ENCODE measurements around the gene SMPD3.
A peak's percentile ranks its signal among the peaks of the same experiment; 100 is the strongest.

Gene SMPD3

DNA sequence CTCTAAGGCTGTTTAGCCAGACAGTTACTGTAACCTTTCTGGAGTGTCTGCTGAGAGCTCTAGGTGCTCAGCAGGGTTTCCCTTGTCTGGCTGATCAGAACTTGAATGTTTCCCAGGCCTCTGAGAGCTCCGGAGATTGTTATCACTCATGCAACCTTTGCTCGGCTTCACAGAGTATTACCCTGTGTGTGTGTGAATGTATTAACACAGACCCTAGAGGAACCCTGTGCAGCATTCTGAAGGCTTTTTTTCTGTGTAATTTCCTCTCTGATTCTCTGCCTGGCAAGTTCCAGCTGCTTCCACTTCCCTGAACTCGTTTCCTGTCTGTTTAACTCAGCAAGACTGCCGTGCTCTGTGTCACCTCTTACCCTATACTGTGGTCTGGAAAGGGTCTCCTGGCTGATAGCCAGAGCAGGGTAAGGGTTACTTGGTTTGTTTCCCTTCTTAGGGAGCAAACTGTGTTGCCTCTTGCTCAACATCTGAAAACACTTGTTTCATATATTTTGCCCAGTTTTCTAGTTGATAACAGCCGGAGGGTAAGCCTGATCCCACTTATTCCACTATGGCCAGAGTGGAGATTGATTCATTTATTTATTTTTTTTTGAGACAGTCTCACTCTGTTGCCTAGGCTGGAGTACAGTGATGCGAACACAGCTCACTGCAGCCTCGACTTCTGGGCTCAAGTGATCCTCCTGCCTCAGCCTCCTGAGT, 115.7 kb downstream of the SMPD3 start:
- H3K4me3 ChIP-seq (replicated peaks; ENCODE audit: insufficient read depth, low read length), result no peak overlapping the region
- H3K27me3 ChIP-seq (ENCODE audit: insufficient read depth, poor library complexity, severe bottlenecking), result no peaks in the 10 kb centered on the region
- peak; percentile 89 to 97 for DNase-seq (ENCODE audit: low read depth in 1 of 2, low spot score in 1 of 2)
- H3K27ac ChIP-seq (replicated peaks), result peak overlapping the region; percentile 58
- TF ChIP-seq, protein P1, sequence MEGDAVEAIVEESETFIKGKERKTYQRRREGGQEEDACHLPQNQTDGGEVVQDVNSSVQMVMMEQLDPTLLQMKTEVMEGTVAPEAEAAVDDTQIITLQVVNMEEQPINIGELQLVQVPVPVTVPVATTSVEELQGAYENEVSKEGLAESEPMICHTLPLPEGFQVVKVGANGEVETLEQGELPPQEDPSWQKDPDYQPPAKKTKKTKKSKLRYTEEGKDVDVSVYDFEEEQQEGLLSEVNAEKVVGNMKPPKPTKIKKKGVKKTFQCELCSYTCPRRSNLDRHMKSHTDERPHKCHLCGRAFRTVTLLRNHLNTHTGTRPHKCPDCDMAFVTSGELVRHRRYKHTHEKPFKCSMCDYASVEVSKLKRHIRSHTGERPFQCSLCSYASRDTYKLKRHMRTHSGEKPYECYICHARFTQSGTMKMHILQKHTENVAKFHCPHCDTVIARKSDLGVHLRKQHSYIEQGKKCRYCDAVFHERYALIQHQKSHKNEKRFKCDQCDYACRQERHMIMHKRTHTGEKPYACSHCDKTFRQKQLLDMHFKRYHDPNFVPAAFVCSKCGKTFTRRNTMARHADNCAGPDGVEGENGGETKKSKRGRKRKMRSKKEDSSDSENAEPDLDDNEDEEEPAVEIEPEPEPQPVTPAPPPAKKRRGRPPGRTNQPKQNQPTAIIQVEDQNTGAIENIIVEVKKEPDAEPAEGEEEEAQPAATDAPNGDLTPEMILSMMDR (IDR thresholded peaks at IDR 0.05; ENCODE audit: insufficient read depth, low read length), result no peak
- TF ChIP-seq POLR2AphosphoS5 (IDR thresholded peaks at IDR 0.05; ENCODE audit: low read depth), result peak; percentile 85
- no peak for TF ChIP-seq GABPA (IDR thresholded peaks at IDR 0.05; ENCODE audit: low read depth)
- peak; percentile 41 for TF ChIP-seq REST (IDR thresholded peaks at IDR 0.05; ENCODE audit: insufficient replicate concordance, low read depth)
- peak; percentile 86; the same call in 1 of the 2 replicates for TF ChIP-seq SPI1 (IDR thresholded peaks at IDR 0.05; ENCODE audit: borderline replicate concordance, low read depth)

DNA sequence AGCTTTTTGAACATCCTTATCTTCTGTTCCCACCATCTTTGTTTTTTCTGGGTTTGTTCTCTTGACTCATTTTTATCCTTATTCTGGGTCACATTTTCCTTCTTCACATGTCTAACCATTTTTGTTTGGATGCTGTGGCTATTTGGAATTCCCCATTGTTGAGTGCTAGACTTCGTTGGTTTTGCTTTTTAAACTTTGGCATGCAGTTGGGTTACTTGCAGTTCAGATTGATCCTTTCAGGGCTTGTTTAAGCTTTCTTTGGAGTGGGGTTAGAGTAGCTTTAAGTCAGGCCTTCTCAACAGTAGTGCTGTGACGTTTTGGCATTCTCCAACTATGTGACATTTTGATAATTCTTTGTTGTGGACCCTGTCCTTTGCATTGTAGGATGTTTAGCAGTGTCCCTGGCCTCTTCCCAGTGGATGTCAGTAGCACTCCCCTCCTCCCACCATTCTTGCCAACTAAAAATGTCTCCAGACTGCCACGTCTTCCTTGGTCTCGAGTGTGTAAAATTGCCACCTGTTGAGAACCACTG, 116.4 kb downstream of the SMPD3 start:
- no peak for DNase-seq (ENCODE audit: low read depth in 1 of 2, low spot score in 1 of 2)
- H3K27ac ChIP-seq (replicated peaks), result peak overlapping the region; percentile 58
- H3K4me3 ChIP-seq (replicated peaks; ENCODE audit: insufficient read depth, low read length), result no peak overlapping the region
- TF ChIP-seq REST (IDR thresholded peaks at IDR 0.05; ENCODE audit: insufficient replicate concordance, low read depth) (no peak), SPI1 (IDR thresholded peaks at IDR 0.05; ENCODE audit: borderline replicate concordance, low read depth) (no peak), GABPA (IDR thresholded peaks at IDR 0.05; ENCODE audit: low read depth) (no peak), POLR2AphosphoS5 (IDR thresholded peaks at IDR 0.05; ENCODE audit: low read depth) (no peak)
- TF ChIP-seq, protein P1 (IDR thresholded peaks at IDR 0.05; ENCODE audit: insufficient read depth, low read length), result no peak
- H3K27me3 ChIP-seq (ENCODE audit: insufficient read depth, poor library complexity, severe bottlenecking), result no peaks in the 10 kb centered on the region

DNA sequence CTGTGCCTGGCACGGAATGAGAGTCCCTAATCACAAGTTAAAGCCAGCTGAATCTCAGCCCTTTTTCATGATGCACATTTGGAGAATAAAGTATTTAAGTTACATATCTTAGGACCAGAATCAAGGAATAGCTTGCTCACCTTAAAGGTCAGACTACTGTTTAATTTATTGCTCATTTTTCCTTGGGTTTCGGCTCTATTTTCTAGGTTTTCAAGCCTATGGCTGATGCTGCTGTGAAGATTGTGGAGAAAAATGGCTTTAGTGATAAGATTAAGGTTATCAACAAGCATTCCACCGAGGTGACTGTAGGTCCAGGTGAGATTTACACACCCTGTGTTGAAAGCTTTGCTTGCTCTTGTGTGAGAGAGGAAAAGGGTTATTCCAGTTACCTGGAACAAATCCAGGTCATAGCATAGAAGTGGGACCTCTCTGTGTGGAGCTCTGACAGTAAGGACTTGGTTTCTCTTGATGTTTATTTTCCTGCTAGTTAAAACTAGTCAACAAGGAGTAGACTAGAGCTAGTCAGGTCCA, 119.4 kb downstream of the SMPD3 start:
- no peak for DNase-seq (ENCODE audit: low read depth in 1 of 2, low spot score in 1 of 2)
- Histone ChIP-seq H3K27ac (replicated peaks) (no peak overlapping the region), H3K27me3 (ENCODE audit: insufficient read depth, poor library complexity, severe bottlenecking) (no peaks in the 10 kb centered on the region), H3K4me3 (replicated peaks; ENCODE audit: insufficient read depth, low read length) (no peak overlapping the region)
- TF ChIP-seq GABPA (IDR thresholded peaks at IDR 0.05; ENCODE audit: low read depth) (no peak), REST (IDR thresholded peaks at IDR 0.05; ENCODE audit: insufficient replicate concordance, low read depth) (no peak), POLR2AphosphoS5 (IDR thresholded peaks at IDR 0.05; ENCODE audit: low read depth) (no peak), SPI1 (IDR thresholded peaks at IDR 0.05; ENCODE audit: borderline replicate concordance, low read depth) (no peak)
- TF ChIP-seq, protein P1 (IDR thresholded peaks at IDR 0.05; ENCODE audit: insufficient read depth, low read length), result no peak

All from HL-60 (cell line).